Cardiac fibroblast (primary cell): ENCODE data around the gene POLR2A.

ENCODE experiments used
- DNase-seq, 2 donors: peaks; one replicate each; pipeline versions ENCODE4 v3.0.0 to v3.0.0-alpha.2; 2010; ENCODE audit warnings: low read depth in 2 of 2
- H3K4me3 ChIP-seq, 2 donors: replicated peaks in 1 of 2; 1 replicate in 1 of 2; 2 replicates in 1 of 2; pipeline ENCODE4 v1.5.1; 2011; ENCODE audit warnings: low read depth in 2 of 2, low read length in 2 of 2, mild to moderate bottlenecking in 2 of 2, moderate library complexity in 1 of 2
- TF ChIP-seq, protein P1 (sequence below): IDR thresholded peaks from one replicate; pipeline ENCODE4 v1.5.1; 2011; ENCODE audit warnings: low read depth, mild to moderate bottlenecking, low read length, inconsistent platforms

Gene POLR2A

DNA sequence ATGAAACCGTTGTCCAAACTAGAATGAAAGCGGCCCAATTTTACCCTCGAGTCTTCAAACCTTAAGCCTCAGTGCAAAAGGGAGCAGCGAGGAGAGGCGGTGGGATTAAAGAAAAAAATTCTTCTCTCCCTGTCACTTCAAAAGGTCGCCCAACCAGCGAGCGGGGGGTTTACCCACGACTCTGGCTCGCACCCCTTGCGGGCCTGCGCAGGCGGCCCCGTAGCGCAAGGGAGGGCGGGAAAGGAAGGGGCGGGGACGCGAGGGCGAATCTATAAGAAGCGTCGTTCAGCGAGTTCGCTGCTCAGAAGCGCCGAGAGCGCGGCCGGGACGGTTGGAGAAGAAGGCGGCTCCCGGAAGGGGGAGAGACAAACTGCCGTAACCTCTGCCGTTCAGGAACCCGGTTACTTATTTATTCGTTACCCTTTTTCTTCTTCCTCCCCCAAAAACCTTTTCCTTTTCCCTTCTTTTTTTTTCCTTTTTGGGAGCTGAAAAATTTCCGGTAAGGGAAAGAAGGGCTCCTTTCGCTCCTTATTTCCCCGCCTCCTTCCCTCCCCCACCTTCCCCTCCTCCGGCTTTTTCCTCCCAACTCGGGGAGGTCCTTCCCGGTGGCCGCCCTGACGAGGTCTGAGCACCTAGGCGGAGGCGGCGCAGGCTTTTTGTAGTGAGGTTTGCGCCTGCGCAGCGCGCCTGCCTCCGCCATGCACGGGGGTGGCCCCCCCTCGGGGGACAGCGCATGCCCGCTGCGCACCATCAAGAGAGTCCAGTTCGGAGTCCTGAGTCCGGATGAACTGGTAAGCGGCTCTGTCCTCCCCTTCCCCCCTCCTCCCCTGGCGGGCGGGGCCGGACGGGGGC, at the start of gene POLR2A:
POLR2A (plus strand) TSS at position 300 of the 852 bp plus-strand sequence.
- TF ChIP-seq, protein P1, sequence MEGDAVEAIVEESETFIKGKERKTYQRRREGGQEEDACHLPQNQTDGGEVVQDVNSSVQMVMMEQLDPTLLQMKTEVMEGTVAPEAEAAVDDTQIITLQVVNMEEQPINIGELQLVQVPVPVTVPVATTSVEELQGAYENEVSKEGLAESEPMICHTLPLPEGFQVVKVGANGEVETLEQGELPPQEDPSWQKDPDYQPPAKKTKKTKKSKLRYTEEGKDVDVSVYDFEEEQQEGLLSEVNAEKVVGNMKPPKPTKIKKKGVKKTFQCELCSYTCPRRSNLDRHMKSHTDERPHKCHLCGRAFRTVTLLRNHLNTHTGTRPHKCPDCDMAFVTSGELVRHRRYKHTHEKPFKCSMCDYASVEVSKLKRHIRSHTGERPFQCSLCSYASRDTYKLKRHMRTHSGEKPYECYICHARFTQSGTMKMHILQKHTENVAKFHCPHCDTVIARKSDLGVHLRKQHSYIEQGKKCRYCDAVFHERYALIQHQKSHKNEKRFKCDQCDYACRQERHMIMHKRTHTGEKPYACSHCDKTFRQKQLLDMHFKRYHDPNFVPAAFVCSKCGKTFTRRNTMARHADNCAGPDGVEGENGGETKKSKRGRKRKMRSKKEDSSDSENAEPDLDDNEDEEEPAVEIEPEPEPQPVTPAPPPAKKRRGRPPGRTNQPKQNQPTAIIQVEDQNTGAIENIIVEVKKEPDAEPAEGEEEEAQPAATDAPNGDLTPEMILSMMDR, result no peak
- peak; percentile 99 for DNase-seq
- peak within 1 kb of the TSS; percentile 66 to 78 for H3K4me3 ChIP-seq

DNA sequence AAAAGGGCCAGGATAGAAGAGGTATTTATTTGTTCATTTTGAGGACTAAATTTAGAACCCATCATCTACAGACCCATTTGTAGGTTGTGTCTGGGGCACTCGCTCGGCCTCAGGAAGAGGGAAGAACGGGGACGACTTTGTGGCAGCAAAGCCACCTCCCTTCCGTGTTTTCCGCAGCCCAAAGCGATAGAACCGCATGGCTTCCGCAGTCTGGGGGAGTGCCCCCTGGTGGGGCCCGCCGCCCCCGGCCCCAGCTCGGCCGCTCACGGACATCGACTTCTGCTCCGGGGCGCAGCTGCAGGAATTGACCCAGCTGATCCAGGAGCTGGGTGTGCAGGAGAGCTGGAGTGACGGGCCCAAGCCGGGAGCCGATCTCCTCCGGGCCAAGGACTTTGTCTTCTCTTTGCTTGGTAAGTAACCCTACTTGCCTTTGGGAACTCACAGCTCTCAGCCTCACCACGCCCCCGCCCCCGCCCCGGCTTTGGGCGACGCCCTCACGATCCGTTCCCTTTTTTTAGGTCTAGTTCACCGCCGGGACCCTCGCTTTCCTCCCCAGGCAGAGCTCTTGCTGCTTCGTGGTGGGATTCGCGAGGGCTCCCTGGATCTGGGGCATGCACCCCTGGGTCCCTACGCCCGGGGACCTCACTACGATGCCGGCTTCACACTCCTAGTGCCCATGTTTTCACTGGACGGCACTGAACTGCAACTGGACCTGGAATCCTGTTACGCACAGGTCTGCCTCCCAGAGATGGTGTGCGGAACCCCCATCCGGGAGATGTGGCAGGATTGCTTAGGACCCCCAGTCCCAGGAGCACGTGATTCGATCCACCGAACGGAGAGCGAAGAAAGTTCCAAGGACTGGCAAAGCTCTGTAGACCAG, 48.2 kb upstream of the POLR2A start:
- TF ChIP-seq, protein P1, result no peak
- no peak for DNase-seq

DNA sequence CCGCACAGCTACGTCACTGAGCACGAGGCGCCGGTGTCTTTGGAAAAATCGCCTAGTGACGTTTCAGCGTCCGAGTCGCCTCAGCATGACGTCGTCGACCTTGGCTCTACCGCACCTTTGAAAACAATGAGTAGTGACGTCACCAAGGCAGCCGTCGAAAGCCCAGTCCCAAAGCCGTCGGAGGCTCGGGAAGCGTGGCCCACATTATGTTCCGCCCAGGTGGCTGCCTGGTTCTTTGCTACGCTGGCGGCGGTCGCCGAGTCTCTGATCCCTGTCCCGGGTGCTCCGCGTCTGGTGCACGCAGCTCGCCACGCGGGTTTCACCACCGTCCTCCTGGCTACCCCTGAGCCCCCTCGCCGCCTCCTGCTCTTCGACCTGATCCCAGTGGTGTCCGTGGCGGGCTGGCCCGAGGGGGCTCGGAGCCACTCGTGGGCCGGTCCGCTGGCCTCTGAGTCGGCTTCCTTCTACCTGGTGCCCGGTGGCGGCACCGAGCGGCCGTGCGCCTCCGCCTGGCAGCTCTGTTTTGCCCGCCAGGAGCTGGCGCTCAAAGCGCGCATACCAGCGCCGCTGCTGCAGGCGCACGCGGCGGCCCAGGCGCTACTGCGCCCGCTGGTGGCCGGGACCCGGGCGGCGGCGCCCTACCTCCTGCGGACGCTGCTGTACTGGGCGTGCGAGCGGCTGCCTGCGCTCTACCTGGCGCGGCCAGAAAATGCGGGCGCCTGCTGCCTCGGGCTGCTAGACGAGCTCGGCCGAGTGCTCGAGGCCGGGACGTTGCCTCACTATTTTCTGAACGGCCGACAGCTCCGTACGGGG, 47.4 kb upstream of the POLR2A start:
- TF ChIP-seq, protein P1, result no peak
- peak overlapping the region; percentile 21 to 37 for H3K4me3 ChIP-seq
- peak; percentile 73 to 81 for DNase-seq

More for the DNA sequence above, 48.2 kb upstream of the POLR2A start:
- H3K4me3 ChIP-seq, result peak overlapping the region; percentile 43 to 44

DNA sequence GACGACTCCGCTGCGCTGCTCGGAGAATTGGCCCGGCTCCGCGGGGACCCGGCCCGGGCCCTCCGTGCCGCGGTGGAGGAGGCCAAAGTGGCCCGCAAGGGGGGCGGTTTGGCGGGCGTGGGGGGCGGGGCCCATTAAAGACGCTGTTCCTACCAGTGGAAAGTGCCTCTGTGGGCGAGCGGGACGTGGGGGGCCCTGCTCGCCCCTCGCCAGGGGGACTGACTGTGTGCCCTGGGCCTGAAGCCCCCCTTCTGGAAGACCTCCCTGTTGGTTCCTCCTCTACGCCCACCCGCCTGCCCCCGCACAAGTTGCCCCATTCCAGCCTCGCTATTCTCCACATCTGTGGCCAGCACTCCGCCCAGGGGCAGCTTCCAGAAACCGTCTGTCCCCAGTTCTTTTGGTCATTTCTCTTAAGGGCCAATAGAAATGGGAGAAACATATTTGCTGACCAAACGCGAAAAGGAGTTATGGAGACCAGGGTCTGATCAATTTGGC, 46.8 kb upstream of the POLR2A start:
- TF ChIP-seq, protein P1, result no peak
- H3K4me3 ChIP-seq, result peak overlapping the region; percentile 21 to 35
- no peak for DNase-seq

GRCh38 chr17:7437950-7438614, 46.1 kb upstream of the POLR2A start:
- peak overlapping the region in 1 of 2 donors; percentile 46 for H3K4me3 ChIP-seq
- TF ChIP-seq, protein P1, result no peak
- DNase-seq, result no peak
